K562 (cell line): ENCODE results near the gene MYL4. TPM values are rescaled to one million over a fixed set of nuclear protein-coding genes. Genes with fewer than 3 reads are reported as not detected.

Source experiments
- CBX3 ChIP-seq, 2 experiments: IDR thresholded peaks; 1 replicate in 1 of 2; 2 replicates in 1 of 2; pipeline ENCODE4 v1.6.1; 2012; ENCODE audit warnings: inconsistent platforms in 2 of 2, low read length in 2 of 2, borderline replicate concordance in 1 of 2, control low read depth in 1 of 2
- CREB3L1 ChIP-seq: fragments of 450-650 bp; IDR thresholded peaks from 2 replicates; pipeline ENCODE4 v1.6.1; 2014; ENCODE audit warnings: low read depth, mild to moderate bottlenecking, moderate library complexity, borderline replicate concordance
- HNRNPUL1 ChIP-seq: fragments of 200-400 bp; formaldehyde crosslinking; IDR thresholded peaks from 2 replicates; pipeline ENCODE4 v1.6.1; 2017; ENCODE audit warnings: low read length
- KDM5B ChIP-seq: fragments of 200-600 bp; sonication (generic); IDR thresholded peaks from 2 replicates; pipeline ENCODE4 v1.6.1; 2012; ENCODE audit warnings: low read depth, mild to moderate bottlenecking, moderate library complexity, low read length, control low read depth, inconsistent platforms; ENCODE audit not compliant: insufficient replicate concordance
- MTA3 ChIP-seq: fragments of 450-650 bp; formaldehyde crosslinking; IDR thresholded peaks from 2 replicates; pipeline ENCODE4 v1.6.1; 2017; ENCODE audit warnings: mild to moderate bottlenecking, borderline replicate concordance
- MYC ChIP-seq, 2 experiments: fragments of 250-450 bp in 1 of 2; sonication (Bioruptor Pico) in 1 of 2; IDR thresholded peaks; 2 replicates each; pipeline versions ENCODE4 v1.5.1 to v1.6.1; 2012 to 2021; ENCODE audit warnings: low read depth in 2 of 2, borderline replicate concordance in 1 of 2, improper control_type of control experiment in 1 of 2, low read length in 1 of 2, mild to moderate bottlenecking in 1 of 2, moderate library complexity in 1 of 2
- SMAD1 ChIP-seq: fragments of 150-350 bp; IDR thresholded peaks from 2 replicates; pipeline ENCODE4 v1.6.1; 2014; ENCODE audit warnings: low read length, low read depth; ENCODE audit not compliant: partially characterized antibody
- polyA plus RNA-seq, 8 experiments: library from polyadenylated mRNA; depleted of rRNA in 4 of 8; stranded (reverse) in 5 of 8; unstranded in 3 of 8; fragments of >200 nt; fragmentation: Nextera tagmentation in 2 of 8; fragmentation: Illumina TruSeq in 1 of 8; extraction: Ambion mirVana in 2 of 8; extraction: Trizol in 1 of 8; gene quantifications; 2 replicates each; pipeline versions ENCODE4 v1.2.1 to v1.2.3, GENCODE V29; 2011 to 2014; ENCODE audit warnings: inconsistent platforms in 1 of 8, missing spikeins in 1 of 8
- total RNA-seq, 7 experiments: library from RNA; depleted of rRNA in 6 of 7; stranded (reverse); fragments of >200 nt in 6 of 7; fragmentation: Illumina TruSeq in 2 of 7; extraction: Trizol in 2 of 7; gene quantifications; 2 replicates each; pipeline versions ENCODE4 v1.2.1 to v1.2.3, GENCODE V29; 2011 to 2021; ENCODE audit warnings: low replicate concordance in 1 of 7
- TF ChIP-seq, protein P1 (sequence below): fragments of 450-650 bp; formaldehyde crosslinking; IDR thresholded peaks from 2 replicates; pipeline ENCODE4 v1.4.0; 2022; ENCODE audit warnings: missing genetic modification characterization

The MYL4 gene
- total and polyA plus RNA-seq, 9 of the 15 experiments (the other 6 are each of a cell fraction or from before 2014, with no cell fraction given), result 117 to 423 (median 221) TPM

DNA sequence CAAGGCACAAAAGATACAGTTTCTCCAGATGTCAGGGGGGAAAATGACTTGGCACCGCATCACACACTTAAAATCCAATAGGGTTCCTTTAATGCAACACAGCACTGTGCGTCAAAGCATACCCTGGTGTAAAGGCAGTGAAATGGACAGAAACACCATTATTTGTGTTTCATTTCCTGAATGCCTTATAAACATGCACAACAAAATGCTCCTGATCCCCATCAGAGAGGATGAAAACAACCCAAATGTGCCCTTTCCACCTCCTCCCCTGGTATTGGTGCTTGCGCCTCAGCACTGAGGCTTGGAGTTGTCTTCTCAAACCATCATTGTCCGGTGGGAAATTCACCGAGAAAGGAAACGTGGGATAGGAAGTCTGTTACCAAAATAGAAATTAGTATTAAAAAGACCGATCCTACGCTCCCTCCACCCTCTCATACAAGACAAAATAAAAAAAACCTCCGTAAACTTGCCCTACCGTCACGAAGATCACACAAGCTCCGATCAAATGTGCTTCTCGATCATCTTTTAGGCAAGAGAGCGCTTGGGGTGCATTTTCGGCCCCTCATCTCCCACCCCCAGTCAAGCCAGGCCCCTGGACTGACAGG is 20.8 kb upstream of the MYL4 start (continued):
- TF ChIP-seq MYC (IDR thresholded peaks at IDR 0.05; ENCODE audit: low read depth, low read length) (no peak), MYC (CRISPR knock-in tag; IDR thresholded peaks at IDR 0.05; ENCODE audit: borderline replicate concordance, low read depth) (no peak), SMAD1 (peak; percentile 34), KDM5B (peak; percentile 14), MTA3 (0 out of 2 replicates have a peak, but pooled peaks have one; percentile 8), CBX3 (IDR thresholded peaks at IDR 0.05; ENCODE audit: borderline replicate concordance in 1 of 2, low read length in 2 of 2) (0 out of 3 replicates have a peak, but pooled peaks of 1 of the 2 experiments have one; percentile 15), HNRNPUL1 (no peak), CREB3L1 (no peak)
- TF ChIP-seq, protein P1, sequence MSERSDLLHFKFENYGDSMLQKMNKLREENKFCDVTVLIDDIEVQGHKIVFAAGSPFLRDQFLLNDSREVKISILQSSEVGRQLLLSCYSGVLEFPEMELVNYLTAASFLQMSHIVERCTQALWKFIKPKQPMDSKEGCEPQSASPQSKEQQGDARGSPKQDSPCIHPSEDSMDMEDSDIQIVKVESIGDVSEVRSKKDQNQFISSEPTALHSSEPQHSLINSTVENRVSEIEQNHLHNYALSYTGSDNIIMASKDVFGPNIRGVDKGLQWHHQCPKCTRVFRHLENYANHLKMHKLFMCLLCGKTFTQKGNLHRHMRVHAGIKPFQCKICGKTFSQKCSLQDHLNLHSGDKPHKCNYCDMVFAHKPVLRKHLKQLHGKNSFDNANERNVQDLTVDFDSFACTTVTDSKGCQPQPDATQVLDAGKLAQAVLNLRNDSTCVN (CRISPR knock-in tag), result 0 out of 2 replicates have a peak, but pooled peaks have one; percentile 25
